GM19238 (cell line): ENCODE data around the gene TRDN.
"Not testable (repeated sequence)": the region's sequence is repeated elsewhere in the genome, so short reads cannot be mapped to it uniquely, and the experiment has no call there.

Experiments
- DNase-seq: peaks from one replicate; pipeline ENCODE4 v3.0.0; 2011; ENCODE audit warnings: low spot score; ENCODE audit not compliant: insufficient read length

The TRDN gene

DNA sequence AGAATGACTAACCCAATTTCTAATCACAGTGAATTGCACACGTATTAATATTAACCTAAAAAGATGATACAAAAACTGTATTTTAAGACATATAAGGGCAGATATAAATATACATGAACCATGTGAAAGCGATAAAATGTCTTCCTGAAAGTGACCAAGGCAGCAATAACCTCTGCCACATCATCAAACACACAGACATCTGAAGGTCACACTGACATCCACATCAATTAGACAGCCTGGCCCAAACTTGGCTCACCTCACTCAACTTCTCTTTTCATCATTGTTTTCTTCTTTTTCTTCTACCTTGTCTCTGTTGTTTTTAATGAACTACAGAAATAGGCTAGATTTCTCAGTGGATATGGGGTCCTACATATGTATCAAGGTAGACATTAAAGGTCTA is 128.5 kb downstream of the TRDN start:
- no peak for DNase-seq

DNA sequence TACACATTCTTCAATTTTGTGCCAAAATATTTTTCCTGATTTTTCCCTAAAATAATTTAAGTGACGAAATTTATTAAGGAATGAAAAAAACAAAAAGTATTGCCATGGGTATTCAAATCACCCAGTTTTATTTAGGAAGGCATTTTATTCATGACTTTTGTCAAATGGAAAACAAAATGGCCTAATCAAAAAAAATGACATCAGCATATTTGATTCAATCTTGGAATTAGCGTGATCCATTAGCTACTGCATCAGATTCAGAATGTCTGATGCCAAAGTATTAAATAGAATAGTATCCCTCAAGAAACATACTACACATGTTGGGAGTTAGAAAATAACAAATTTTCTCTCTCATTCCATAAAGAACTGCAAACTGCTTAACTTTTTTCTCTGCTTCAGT is 129.2 kb downstream of the TRDN start:
- no peak for DNase-seq

DNA sequence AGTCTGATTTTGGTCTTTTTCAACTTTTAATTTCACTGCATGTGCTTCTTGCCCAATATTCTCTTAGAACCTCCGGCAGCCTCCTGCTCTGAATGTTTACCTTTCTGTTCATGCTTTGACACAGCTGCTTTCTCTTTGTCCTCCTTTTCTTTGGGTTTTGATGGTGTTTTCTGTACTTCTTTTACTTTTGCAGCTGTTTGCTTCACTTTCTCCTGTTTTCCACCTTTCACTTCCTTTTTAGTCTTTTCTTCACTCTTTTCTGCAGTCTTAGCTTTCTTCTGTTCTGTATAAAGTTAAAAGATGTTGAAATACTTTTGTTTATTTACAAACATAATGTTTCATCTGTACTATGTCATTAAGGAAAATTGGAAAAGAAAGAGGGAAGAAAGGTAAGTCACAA is 133.1 kb downstream of the TRDN start:
- no peak for DNase-seq

DNA sequence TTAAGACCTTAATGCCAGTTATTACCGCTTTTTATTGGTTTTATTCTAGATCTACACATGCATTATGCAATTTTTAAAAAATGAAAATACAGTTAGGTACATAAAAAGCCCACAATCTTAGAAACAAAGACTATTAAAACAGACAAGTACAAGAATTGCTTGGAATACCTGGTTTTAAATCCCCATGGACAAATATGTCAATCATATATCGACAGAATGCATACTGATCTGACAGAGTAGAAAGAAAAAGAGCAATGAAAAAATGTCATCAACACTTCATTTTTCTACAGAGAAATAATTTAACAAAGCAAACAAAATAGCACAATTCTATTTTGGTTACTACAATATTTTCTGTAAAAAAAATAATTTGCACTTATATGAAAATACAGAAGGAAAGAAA is 139.7 kb downstream of the TRDN start:
- DNase-seq = no peak

DNA sequence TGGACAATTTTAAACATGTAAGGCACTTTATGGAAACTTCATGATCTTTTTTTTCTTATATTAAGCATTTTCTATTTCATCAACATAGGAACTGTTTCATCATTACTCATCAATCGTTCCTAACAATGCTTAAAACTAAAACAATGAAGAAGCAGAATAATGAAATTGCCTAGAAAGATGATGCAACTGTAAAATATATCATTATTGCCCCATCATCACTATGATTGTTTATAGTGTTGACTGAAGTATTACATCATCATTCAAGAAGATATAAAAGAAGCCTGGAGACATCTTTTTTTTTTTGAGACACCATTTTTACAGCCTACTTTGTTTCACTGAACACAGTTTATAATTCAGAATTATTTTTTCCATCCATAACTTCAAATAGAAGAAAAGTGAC is 147.2 kb downstream of the TRDN start:
- DNase-seq = no peak

DNA sequence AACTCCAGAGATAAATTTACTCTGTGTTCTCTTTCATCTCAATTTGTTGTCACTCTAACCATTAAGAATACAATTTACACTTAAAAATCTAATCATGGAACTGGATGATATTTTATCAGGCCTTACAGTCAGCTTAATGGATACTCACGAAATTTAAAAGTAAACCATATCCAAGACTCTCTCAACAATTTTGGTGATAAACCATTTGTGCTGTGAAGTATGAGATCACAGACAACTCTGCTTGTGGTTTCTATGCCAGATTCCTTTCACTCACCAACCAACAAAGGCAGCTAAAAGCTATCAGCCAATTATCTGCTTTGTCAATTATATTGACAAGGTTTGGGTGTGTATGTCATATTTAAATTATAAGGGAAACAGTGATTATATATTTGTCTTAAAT is 155.8 kb downstream of the TRDN start:
- DNase-seq = no peak

DNA sequence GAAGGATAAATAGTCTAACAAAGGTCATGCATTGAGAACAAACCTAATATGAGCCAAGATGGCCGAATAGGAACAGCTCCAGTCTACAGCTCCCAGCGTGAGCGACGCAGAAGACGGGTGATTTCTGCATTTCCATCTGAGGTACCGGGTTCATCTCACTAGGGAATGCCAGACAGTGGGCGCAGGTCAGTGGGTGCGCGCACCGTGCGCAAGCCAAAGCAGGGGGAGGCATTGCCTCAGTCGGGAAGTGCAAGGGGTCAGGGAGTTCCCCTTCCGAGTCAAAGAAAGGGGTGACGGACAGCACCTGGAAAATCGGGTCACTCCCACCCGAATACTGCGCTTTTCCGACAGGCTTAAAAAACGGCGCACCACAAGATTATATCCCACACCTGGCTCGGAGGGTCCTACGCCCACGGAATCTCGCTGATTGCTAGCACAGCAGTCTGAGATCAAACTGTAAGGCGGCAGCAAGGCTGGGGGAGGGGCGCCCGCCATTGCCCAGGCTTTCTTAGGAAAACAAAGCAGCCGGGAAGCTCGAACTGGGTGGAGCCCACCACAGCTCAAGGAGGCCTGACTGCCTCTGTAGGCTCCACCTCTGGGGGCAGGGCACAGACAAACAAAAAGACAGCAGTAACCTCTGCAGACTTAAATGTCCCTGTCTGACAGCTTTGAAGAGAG is 164.6 kb downstream of the TRDN start:
- DNase-seq = not testable (repeated sequence)

DNA sequence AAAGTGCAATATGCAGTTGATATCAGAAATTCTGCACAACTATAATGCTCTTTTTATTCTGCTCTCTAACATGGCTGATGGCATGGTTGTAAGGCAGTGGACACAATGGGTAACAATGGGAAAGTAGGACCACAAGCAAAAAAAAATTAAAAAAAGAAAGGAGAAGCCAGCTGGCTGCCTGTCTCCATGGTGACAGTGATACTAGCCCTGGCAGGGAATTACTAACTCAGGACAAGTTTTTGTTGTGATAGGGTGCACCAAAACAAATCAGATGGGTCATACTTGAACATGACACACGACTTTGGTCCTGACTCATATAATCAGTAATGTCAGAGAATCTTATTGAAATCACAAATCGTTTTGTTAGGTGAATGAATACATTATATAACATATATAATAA is 169.4 kb downstream of the TRDN start:
- no peak for DNase-seq

DNA sequence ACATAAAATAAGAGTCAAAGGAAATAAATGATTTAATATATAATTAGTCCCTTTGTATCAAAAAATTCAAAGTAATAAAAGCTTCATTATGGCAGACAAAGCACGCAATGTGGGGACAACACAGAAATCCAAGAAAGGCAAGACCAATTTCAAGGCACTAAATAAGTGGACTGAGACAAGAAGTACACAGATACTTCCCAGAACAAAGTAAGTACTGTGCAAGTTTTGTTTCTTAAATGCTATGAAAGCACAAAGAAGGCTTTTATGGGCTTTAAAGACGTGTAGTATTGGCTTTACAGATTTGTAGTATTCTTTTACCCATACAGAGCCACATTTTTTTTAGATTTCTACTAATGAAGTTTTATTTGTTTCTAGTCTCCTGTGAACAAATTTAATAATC is 174.6 kb downstream of the TRDN start:
- DNase-seq = no peak

DNA sequence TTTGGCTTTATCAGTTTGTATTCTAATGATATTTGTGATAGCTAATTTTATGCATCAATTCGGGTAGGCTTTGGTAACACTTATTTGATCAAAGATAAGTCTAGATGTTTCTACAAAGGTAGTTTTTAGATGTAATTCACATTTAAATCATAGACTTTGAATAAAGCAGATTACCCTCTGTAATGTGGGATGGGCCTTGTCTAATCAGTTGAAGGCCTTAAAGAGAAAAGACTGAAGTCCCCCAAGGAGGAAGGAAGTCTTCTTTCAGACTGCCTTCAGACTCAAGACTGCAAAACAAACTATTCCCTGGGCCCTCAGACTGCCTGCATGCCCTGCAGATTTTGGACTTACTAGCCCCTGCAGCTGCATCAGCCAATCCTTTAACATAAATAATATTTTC is 178.5 kb downstream of the TRDN start:
- DNase-seq = no peak

DNA sequence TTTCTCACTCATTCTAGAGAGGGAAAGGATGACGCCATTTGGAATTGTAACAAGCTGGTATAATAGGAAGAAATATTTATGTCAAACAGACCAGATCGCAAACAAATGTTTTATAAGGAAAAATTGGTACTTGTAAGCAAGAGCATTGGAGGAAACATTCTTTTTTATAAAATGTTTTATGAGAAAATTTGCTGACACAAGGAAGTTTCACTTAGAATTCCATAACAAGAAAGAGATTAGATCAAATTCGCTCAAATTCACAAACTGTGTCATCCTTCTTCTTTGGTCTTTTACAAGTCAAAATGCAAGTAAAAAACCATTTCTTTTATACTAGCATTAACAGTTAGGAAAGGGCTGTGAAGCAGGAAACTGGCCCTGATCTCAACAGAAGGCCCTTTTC is 179.9 kb downstream of the TRDN start:
- no peak for DNase-seq

DNA sequence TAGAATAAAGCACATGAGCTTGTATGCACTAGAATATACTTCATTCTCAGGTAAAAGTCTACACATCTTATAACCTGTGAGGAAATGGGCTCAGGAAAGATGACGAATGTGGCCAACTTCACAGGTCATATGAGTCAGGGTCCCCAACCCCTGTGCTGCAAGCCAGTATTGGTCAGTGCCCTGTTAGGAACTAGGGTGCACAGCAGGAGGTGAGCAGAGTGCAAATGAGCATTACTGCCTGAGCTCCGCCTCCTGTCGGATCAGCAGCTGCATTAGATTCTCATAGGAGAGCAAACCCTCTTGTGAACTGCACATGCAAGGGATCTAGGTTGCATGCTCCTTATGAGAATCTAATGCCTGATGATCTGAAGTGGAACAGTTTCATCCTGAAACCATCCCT is 182.3 kb downstream of the TRDN start:
- no peak for DNase-seq

DNA sequence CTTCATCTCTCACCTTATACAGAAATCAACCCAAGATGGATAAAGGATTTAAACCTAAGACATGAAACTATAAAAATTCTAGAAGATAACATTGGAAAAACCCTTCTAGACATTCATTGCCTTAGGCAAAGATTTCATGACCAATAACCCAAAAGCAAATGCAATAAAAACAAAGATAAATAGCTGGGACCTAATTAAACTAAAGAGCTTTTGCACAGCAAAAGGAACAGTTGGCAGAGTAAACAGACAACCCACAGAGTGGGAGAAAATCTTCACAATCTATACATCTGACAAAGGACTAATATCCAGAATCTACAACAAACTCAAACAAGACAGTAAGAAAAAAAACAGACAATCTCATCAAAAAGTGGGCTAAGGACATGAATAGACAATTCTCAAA is 183.7 kb downstream of the TRDN start:
- DNase-seq = not testable (repeated sequence)

DNA sequence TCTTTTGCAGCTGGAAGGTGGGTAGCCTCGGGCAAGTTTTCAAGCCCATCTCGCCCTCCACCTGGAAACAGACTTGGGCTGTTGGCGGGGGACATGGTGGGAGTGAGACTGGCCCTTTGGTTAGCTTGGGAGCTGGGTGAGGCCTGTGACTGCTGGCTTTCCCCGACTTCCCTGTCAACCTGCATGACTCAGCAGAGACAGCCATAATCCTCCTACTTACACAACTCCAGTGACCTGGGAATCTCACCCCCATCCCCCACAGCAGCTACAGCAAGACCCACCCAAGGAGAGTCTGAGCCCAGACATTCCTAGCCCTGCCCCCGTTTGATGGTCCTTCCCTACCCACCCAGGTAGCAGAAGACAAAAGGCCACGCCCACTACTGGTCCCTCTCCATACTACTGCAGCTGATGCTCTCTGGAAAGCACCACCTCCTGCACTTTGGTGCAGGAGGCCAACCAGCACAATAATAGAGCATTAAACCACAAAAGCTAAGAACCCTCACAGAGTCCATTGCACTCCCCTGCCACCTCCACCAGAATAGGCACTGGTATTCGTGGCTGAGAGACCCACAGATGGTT is 188.4 kb downstream of the TRDN start:
- no peak for DNase-seq

DNA sequence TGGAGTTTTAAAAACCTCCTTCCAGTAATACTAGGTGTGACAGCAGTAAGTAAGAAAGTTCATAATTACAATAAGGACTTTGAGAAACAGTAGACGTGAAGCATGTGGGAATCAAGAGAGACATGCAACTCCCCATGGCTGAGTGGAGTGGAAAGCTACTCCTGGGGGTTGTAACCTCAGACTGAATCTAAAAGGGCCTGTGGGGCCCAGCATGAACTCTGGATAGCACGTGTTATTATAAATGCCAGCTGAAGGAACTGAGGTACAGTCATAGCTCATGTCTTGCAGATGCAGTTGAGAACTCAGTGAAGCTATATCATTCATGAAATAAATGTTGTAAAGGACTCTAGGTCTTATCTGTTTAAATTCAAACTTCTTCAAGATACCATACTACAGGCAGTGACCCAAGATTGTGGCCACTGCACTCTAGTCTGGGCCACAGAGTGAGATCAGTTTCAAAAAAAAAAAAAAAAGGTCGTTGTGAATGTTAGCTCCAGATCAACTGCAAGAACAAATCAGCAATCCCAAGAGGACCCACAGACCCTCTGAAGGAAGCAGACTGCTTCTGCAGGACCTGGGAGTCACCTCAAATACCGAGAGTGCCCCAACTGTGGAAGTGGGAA is 189.3 kb downstream of the TRDN start:
- no peak for DNase-seq

DNA sequence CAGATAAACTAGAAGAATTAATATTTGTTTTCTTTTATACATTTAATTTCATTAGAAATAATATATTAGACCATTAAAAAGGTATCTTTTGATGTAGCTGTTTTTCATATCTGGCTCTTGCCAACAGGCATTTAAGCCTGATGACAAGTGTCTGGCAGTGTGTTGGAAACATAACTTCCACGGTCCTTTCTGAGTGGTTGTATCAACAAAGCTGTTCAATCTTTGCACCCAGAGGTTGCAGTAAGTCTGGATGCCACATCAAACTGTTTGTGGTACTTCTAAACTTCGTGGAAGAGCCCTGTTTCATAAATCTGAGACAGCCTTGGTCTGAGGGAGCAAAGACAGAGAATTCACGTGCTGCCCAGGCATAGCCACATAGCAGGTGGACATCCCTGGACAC is 197.4 kb downstream of the TRDN start:
- DNase-seq = no peak

DNA sequence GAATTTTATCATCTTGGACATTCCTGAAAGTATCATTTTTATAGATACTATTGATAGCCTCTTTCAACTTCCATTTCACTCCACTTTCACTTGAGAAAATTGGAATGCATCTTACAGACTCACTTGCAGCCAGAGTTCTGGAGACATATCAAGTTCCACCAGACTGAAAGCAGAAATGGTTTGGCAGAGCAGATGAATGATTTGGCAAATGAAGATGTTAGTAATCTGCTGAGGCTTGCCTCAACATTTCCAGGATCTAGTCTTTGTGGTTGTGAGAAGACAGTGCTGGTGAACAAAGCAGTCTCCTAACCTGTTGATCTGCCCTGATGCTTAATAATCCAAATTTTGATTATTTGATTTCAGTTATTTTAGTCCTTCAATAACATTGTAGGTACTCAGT is 202.6 kb downstream of the TRDN start:
- no peak for DNase-seq

DNA sequence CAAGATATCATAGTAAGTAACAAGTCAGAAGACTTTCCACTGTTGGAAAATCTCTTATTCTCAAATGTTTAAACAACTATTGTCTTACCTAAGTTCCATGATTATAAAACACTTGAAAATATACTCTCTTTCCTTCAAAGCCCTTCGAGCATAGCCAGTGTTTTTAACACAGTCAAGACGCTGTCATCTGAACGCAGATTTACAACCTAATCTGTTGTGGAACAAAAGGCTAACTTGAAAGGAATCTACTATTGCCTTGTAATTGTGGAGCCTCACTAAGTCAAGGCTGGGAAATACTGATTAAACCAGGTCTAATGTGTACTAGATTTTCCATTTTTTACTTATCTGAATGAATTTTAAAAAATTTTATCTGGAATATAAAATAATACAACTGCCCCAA is 205.8 kb downstream of the TRDN start:
- DNase-seq = no peak

DNA sequence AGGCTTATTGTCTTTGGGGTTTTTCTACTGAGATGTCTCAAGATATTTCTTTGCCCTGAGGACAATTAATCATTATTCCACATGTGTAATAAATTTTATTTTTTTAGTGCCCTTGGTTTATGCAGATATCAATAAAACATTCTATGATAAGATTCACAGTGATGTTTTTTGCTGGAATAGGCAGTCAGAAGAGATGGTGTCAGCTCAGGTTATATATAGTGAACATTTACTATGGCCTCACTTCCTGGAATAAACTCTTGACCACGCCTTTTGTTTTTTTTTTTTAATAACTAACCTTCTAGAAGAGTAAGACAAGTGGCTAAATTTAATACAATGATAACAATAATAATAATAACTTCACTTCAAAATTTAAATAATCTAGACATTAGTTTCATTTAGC is 209.7 kb downstream of the TRDN start:
- DNase-seq = no peak

DNA sequence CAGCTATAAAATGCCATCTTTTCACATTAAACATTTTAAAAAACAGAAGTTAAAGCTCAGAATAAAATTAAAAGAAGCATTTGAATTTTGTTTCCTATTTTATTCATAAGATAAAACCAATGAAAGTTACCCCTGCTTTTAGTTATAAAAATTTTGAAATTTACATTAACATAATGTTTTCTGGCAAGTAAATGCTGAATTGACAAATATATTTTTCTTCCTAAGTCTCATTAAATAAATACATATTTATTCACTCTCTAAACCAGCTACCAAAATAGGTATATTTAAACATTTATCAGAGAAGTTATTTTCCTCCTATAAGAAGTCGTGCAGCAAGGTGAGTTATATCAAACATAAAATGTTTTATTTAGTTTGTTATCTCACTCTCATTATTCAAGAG is 213.6 kb downstream of the TRDN start:
- DNase-seq = no peak

DNA sequence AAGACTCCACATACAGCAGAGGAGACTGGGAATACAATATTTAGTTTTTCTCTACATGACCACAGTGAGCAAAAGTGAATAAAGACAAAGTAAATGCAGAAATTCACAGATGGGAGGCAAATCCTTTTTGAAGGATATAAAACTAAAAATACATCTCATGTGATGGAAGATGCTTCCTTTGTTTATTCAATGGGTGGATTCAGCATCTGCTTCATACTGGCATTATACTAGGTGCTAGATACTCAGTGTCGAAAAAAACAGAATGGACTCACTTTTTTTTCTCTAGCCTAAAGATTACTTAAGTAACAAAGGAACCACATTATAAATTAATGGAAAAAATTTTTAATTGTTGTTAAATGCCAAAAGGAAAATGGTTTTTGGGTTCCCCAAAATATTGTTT is 216.2 kb downstream of the TRDN start:
- no peak for DNase-seq

DNA sequence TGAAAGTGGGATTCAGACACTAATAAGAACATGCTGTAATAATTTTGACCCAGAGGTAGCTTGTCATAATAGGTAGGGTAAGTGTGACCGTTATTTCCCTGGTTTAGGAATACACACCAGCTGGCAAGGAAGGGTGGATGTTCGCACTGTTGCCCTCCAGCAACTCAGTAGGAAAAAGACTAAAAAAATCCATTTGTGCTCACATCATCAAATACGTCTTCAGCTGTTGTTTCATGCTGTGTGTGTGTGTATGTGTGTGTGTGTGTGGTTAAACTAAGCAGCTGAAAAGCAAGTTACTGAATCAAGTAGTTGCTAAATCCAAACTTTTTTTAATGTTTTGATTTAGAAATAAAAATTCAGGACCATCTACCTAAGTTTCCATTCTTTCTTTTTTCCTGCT is 218.7 kb downstream of the TRDN start:
- DNase-seq = no peak

DNA sequence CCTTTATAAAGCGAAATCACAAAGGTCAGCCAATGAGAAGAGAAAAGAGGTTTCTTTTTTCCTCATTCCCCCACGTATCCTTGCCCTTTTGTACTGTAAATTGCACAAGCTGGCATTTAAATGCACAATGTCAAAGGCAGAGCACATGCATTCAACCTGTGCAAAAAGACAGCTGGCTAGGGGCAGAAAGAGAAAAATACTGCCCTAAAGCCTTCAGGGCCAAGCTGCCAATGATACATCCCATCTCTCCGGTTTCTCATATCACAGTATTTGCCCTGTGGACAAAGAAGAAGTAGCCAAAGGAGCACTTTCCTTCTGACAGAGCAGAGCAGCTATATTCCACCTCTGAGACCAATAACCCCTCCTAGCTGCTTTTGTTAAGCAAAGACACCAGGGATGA is 219.2 kb downstream of the TRDN start:
- DNase-seq = no peak
